Left cardiac atrium (tissue), 4 donors: ENCODE measurements around the gene KCNK13. TPM values are rescaled to one million over a fixed set of nuclear protein-coding genes. Genes with fewer than 3 reads are reported as not detected.
A peak's percentile ranks its signal among the peaks of the same experiment; 100 is the strongest.
"Not testable (repeated sequence)": the region's sequence is repeated elsewhere in the genome, so short reads cannot be mapped to it uniquely, and the experiment has no call there.

Experiments used
- ATAC-seq, 2 donors: fragments of 200-7000 bp; cut with Tn5 transposase; one replicate each; pipeline ENCODE4 v1.9.1; 2020; ENCODE audit warnings: mild to moderate bottlenecking in 2 of 2, moderate library complexity in 2 of 2
- DNase-seq: peaks from one replicate; pipeline ENCODE4 v3.0.0-alpha.2; 2020
- intact Hi-C, 2 donors: fragments of 100-400 bp; cut with DNase I; formaldehyde crosslinking; loops; one replicate each; pipeline versions ENCODE4 v1.14.1 to v1.15.1; 2022 to 2023
- total RNA-seq, 2 donors: library from RNA; stranded (reverse); fragmentation: NEBNext Ultra II Directional; extraction: Animal tissue kit (Norgen Biotek cat#: 25700); gene quantifications; one replicate each; pipeline ENCODE4 v1.2.1, GENCODE V29; 2021
- donor health status: DM: no; HTN: yes; CAD: no.
- donor health status: DM: no; HTN: yes; CAD: no; lungs with severe emphysema.
- donor health status: DM: yes; HTN: yes; CAD: no.
- donor health status: Dilated cardiomyopathy.

KCNK13 gene
- total RNA-seq, 2 donors from 2014 or later, result 2.4 to 2.6 TPM

DNA sequence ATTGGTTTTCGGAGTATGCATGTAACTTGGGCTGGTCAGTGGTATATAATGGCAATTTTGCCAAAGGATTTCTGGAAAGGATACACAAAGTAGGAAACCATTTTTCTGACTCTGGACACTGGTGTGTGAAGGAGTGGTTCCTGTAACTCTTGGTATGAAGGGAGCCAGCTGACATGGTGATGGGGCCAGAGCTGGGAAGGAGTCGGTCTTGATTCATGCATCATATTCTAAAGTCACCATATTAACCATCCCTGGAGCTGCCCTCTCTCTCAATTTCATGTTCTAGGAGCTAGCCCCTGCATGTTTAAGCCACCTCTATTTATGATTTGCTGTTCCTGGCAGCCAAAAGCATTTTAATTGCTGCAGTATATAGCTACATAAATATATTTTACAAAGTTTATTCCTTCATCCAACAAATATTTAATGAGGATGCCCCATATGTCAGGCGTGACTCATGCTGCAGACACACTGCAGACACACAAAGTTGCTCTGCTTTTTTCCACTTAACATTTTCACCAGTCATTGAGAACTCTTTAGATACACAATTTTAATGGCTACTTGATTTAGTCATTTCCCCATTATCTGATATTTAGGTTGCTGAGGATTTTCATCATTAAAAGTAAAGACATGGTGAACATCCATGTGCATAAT, 115.9 kb downstream of the KCNK13 start:
- no peak for DNase-seq
- intact Hi-C loops, result no loop called here
- ATAC-seq, result no peak

DNA sequence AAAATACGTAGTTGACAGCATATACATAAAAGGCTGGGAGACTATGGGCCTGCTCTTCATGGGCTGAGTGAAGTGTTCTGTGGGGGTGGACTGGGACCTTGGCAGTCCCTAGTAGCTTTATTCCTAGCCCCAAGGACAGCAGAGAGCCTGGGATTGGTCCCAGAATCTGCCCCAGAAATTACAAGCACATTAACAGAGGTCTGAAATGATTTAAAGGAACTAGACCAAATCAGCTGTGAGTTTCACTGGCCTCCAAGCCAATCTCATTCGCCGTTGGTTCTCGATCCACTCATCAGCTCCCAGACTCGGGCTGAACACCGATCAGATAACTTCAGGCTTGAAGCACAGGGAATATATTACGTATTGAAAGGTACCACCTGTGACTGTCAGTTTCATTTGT, 117.6 kb downstream of the KCNK13 start:
- peak; percentile 67 to 69 for ATAC-seq
- intact Hi-C loops, result no loop called here
- DNase-seq, result no peak

DNA sequence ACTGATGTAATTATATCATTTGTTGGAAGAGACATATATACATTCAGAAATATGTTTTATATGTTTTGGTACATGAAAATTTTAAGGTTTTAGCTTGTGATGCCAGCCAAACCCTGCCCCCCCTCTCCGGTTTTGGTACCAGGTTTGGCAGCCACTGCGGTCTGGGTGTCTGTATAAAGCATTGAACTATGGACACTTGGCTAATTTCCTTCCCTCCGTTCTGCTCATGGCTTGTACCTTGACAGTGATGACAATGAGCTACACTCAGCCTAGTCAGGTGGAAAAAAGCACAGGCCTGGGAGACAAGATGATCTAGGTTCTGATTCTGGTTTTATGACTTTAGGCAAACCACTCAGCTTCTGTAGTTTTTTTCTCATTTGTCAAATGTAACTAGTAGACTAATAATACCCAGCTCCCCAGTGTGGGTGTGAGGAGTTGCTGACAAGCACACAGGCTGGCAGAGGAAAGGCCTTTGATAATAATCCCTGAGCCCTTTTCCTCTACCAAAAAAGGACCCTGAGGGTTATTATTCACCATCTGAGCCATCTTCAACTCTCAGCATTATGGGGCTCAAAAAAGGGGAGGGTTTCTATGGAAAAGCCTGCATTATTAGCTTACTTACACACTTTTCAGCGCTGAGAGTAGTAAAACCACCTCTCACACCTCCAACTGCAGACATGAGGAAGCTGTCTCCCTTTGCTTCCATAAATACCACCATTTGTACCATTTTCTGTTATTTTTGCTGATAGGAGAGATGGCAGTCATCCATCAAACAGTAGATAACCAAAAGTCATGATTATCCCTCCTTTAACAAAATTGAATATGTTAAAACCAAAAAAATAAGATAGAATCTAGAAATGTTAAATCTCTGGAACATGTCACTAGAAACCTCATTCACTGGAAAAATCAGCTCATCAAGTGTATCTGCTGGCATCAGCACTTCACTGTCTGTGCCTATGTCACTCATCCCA, 118.3 kb downstream of the KCNK13 start:
- DNase-seq, result no peak
- peak; percentile 79 to 84 for ATAC-seq

GRCh38 chr14:90184094-90184493, 122.3 kb downstream of the KCNK13 start:
- intact Hi-C loops, result loop anchor here in 1 of 2 donors (10.0 kb wide), 1 partner anchor 129 kb away; no protein-coding TSS in a partner anchor
- no peak for ATAC-seq

More for the DNA sequence above, 118.3 kb downstream of the KCNK13 start:
- intact Hi-C loops, result loop anchor here in 1 of 2 donors (10.0 kb wide), 1 partner anchor 125 kb away; no protein-coding TSS in a partner anchor

DNA sequence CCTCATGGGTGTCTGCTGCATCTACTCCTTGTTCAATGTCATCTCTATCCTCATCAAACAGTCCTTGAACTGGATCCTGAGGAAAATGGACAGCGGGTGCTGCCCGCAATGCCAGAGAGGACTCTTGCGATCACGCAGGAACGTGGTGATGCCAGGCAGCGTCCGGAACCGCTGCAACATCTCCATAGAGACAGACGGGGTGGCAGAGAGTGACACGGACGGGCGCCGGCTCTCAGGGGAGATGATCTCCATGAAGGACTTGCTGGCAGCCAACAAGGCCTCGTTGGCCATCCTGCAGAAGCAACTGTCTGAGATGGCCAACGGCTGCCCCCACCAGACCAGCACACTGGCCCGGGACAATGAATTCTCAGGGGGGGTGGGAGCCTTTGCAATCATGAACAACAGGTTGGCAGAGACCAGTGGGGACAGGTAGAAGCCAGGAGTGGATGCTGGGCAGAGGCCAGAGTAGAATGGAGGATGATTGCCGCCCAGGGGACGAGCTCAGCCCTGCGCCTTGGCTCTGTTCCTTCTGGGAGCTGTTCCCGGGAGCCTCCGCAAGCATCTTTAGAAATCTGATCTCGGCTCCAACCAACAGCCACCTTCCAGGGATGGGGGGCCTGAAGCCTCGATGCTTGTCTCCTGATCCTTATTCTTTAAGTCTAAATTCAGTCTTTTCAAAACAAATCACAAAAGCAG, 122.9 kb downstream of the KCNK13 start:
- intact Hi-C loops, result loop anchor here in 1 of 2 donors (10.0 kb wide), 1 partner anchor 130 kb away; no protein-coding TSS in a partner anchor
- ATAC-seq (no peak), DNase-seq (no peak)

More at GRCh38 chr14:90184094-90184493, 122.3 kb downstream of the KCNK13 start:
- DNase-seq, result no peak

DNA sequence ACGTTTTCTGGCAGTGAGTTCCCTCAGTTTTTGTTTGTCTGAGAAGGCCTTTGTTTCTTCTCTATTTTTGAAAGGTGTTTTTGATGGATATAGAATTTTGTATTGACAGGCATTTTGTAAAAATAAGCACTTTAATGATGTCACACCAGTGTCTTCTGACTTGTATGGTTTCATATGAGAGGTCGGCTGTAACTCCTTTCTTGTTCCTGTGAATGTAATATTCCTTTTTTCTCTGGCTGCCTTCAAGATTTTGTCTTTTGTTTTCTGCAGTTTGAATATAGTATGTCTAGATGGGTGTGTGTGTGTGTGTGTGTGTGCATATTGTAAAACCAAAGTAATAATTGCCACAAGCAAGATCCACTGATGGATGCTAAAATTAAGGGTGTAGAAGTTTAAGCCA, 126.8 kb downstream of the KCNK13 start:
- intact Hi-C loops, result loop anchor here in 1 of 2 donors (10.0 kb wide), 1 partner anchor 134 kb away; no protein-coding TSS in a partner anchor
- no peak for ATAC-seq

DNA sequence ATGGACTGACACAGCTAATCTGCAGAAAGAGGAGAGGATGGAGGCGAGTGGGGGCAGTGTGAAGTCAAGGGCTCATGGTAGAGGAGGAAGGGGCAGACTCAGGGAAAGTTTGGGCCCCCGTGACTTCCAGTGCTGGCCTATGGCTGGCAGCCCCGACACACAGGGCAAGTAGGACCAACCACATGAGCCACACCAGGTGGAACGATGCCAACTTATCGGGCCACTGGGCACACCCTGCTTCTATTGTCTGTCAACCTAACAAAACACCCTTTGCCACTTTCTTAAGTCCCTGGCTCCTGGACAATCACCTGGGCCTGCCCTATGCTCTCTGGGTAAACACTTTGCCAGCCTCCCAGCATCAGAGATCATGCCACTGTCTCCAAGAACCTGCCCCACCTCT, 129.4 kb downstream of the KCNK13 start:
- ATAC-seq (no peak), DNase-seq (no peak)
- intact Hi-C loops, result no loop called here

More for the DNA sequence above, 126.8 kb downstream of the KCNK13 start:
- no peak for DNase-seq

DNA sequence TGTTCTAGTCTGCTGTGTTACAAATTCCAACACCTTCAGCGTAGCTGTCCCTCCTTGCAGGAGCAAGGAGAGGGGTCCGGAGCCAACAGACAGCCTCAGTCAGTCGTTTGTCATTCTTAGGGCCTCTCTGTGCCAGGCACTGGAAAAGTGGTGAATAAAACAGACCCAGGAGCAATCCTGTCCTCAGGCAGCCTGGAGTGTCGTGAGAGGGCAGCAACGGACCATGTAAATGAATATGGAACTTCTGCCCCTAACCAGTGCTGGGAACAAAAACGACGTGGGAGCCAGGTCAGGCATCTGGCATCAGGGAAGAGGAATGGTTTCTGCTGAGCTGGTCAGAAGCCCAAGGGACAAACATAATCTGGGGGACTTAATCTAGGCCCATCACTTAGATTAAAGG, 129.8 kb downstream of the KCNK13 start:
- intact Hi-C loops, result no loop called here
- no peak for ATAC-seq
- no peak for DNase-seq

DNA sequence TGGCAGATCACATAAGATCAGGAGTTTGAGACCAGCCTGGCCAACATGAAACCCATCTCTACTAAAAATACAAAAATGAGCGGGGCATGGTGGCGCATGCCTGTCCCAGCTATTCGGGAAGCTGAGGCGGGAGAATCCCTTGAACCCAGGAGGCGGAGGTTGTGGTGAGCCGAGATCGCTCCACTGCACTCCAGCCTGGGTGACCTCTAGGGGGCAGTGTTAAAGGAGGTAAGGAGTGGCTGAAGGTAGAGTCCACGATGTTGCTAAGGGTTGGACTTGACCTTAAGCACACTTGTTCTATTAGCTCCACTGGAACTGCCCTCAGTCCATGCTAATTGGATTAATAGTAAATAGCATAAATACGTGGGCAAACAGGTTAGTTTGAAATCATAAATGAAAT, 132.1 kb downstream of the KCNK13 start:
- intact Hi-C loops, result no loop called here
- DNase-seq (no peak), ATAC-seq (no peak)

DNA sequence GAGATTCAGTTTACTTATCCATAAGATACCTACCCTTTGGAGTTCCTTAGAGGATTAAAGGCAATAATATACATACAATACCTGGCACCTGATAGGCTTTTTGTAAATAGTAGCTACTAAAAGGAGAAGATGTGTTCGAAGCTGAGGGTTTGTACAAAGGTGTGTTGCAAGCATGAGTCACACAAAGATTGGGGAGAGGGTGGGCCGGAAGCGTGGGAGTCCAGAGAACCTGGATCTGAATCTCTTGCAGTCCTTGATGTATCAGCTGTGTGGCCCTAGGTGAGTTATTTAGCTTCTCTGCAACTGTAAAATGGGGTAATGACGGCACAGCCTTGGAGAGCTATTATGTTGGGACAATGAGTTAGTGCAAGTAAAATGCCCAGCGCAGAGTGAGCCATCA, 132.9 kb downstream of the KCNK13 start:
- DNase-seq, result no peak

DNA sequence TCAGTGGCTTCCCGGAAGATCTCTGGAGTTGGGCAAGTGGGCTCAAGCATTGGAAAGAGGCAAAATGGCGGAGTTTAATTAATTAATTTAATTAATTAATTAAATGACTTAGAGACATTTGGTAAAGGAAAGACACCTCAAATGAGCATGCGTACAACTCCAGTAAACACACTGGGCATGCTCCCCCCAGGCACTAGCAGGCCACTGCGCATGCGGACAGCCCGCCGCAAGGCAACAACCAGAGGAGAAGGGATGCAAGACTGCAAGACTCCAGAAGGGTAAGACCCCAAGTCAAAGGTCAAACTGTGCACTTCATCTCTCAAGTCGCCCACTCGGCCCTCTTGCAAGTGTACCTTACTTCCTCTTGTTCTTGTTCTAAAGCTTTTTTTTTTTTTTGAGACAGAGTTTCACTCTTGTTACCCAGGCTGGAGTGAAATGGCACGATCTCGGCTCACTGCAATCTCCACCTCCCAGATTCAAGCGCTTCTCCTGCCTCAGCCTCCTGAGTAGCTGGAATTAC, 136.8 kb downstream of the KCNK13 start:
- ATAC-seq (no peak), DNase-seq (no peak)
- intact Hi-C loops, result no loop called here

More for the DNA sequence above, 132.9 kb downstream of the KCNK13 start:
- no peak for ATAC-seq
- intact Hi-C loops, result no loop called here

GRCh38 chr14:90200546-90200945, 138.8 kb downstream of the KCNK13 start:
- intact Hi-C loops, ATAC-seq, DNase-seq: not testable (repeated sequence)

DNA sequence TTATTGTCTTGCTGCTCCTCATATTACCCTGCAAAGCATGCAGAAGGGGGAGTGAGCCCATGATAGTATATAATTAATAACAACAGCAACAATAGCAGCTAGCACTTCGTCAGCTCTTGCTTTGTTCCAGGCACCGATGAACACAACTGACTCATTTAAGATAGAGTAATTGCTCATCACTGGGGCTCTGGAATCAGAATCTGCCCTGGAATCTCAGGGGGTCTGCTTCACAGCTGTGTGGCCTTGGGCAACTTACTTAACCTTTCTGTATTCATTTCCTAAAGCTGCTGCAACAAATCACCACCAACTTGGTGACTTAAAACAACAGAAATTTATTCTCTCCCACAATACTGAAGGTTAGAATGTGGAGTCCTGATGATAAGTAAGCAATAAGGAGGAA, 139.6 kb downstream of the KCNK13 start:
- intact Hi-C loops, result no loop called here
- no peak for DNase-seq
- no peak for ATAC-seq

GRCh38 chr14:90204516-90204915, 142.7 kb downstream of the KCNK13 start:
- ATAC-seq (no peak), DNase-seq (no peak)
- intact Hi-C loops, result no loop called here

- peak; percentile 31 for DNase-seq
- peak; percentile 89 to 96 for ATAC-seq
- intact Hi-C loops, result no loop called here
These were observed 151.4 kb downstream of the KCNK13 start for GRCh38 chr14:90213099-90213748.

- intact Hi-C loops, result no loop called here
- ATAC-seq, result no peak
These were observed 166.7 kb downstream of the KCNK13 start for GRCh38 chr14:90228478-90228877.

DNA sequence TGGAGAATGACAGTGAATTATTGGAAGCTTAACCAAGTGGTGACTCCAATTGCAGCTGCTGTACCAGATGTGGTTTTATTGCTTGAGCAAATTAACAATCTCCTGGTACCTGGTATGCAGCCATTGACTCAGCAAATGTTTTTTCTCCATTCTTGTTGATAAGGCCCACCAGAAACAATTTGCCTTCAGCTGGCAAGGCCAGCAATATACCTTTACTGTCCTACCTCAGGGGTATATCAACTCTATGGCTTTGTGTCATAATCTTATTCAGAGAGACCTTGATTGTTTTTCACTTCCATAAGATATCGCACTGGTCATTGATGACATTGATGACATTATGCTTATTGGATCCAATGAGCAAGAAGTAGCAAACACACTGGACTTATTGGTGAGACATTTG, 168.1 kb downstream of the KCNK13 start:
- DNase-seq, ATAC-seq: not testable (repeated sequence)
- intact Hi-C loops, result loop anchor here in 1 of 2 donors (10.0 kb wide), 1 partner anchor 165 kb away; the partner anchor contains the start of gene KCNK13

More at GRCh38 chr14:90228478-90228877, 166.7 kb downstream of the KCNK13 start:
- DNase-seq, result no peak
